GM04504 (cell line): ENCODE data around the gene FGF21.
A peak's percentile ranks its signal among the peaks of the same experiment; 100 is the strongest.

Experiments used
- DNase-seq: peaks from one replicate; pipeline ENCODE4 v3.0.0-alpha.2; 2012; ENCODE audit warnings: low read depth

FGF21 gene

GRCh38 chr19:48728911-48729664 lies 26.2 kb upstream of the FGF21 start:
- no peak for DNase-seq

- no peak for DNase-seq
These were observed 23.9 kb upstream of the FGF21 start for GRCh38 chr19:48731452-48731851.

- DNase-seq = no peak
These were observed 20.7 kb upstream of the FGF21 start for GRCh38 chr19:48734625-48735024.

- no peak for DNase-seq
These were observed 20.2 kb upstream of the FGF21 start for GRCh38 chr19:48735031-48735615.

GRCh38 chr19:48737360-48737998 lies 17.8 kb upstream of the FGF21 start:
- no peak for DNase-seq

- DNase-seq = no peak
These were observed 16.5 kb upstream of the FGF21 start for GRCh38 chr19:48738557-48739403.

GRCh38 chr19:48739404-48740163 lies 15.7 kb upstream of the FGF21 start:
- DNase-seq = no peak

GRCh38 chr19:48740164-48740972 lies 15.0 kb upstream of the FGF21 start, which contains the start of gene RASIP1:
TSS of gene RASIP1 (minus strand) at chr19:48740610. CDS start at chr19:48740282, 328 bp downstream.
- no peak for DNase-seq

GRCh38 chr19:48741129-48741999 lies 14.0 kb upstream of the FGF21 start:
- DNase-seq = no peak

GRCh38 chr19:48742096-48742495 lies 13.2 kb upstream of the FGF21 start:
- no peak for DNase-seq

- no peak for DNase-seq
These were observed 9.9 kb upstream of the FGF21 start for GRCh38 chr19:48745208-48745995.

GRCh38 chr19:48746110-48746509 lies 9.2 kb upstream of the FGF21 start:
- DNase-seq = no peak

- peak; percentile 38 for DNase-seq
These were observed 8.4 kb upstream of the FGF21 start, which contains the start of gene IZUMO1 for GRCh38 chr19:48746738-48747575. TSS of gene IZUMO1 (minus strand) at chr19:48746909. CDS start at chr19:48745859, 1,050 bp downstream.

GRCh38 chr19:48749571-48750198 lies 5.6 kb upstream of the FGF21 start:
- no peak for DNase-seq

- no peak for DNase-seq
These were observed 5.0 kb upstream of the FGF21 start for GRCh38 chr19:48750351-48750750.

- DNase-seq = no peak
These were observed 4.4 kb upstream of the FGF21 start for GRCh38 chr19:48750771-48751504.
